HTERT RPE-1 (cell line): ENCODE results near the gene TSPAN3.

ENCODE experiments used
- in situ Hi-C: fragments of 300-500 bp; cut with MboI; formaldehyde crosslinking; loops from 4 replicates; pipeline ENCODE4 v1.14.3; 2020; ENCODE audit warnings: low sequenced_read_pairs

The TSPAN3 gene

DNA sequence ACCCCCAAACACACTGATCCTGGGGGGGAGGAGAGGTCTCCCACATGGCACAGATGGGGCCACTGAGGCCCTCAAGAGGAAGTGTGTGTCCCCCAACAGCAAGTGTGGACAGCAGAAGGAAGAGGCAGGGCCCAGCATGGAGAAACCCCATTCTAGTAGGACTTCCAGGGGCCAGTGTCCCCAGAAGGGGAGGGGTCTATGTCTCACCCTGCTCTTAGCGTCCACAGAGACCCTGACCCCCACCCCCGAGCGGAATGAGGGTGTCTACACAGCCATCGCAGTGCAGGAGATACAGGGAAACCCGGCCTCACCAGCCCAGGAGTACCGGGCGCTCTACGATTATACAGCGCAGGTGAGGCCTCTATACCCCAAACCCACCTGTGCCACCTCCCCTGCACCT is 35.3 kb downstream of the TSPAN3 start:
- in situ Hi-C loops, result no loop called here

DNA sequence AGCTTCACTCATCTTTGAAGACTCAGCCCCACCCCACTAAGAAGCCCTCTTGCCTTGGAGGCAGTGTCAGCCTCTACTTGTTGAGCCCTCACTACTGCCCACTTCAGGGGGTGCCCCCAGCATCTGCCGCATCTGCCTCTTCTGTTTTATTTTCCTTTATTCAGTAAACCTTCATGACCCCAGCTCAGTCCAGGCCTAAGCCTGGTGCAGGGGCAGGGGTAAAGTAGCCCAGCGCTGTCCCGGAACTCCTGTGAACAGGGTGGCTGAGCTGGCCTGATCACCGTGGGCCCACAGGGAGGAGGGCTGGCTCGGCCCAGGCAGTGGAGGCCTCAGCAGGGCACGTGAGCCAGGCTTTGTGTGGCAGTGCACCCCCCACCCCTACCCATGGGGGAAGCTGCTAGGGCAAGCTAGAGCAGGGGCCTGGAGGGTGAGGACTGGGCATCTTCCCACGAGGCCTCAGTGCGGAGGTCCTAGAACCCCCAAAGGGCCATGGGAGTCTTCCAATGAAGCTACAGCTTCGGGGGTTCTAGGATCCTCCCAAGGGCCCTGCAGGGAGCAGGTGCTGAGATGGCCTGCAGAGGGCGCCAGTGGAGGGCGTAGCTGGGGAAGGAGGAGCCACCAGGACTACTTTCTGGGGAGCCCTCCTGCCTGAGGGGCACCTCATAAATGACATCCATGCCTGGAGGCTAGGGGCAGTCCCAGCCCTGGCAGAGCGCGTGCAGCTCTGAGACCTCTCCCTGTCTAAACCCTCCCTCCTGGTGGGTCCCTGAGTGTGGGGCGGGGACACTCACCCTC is 36.0 kb downstream of the TSPAN3 start:
- in situ Hi-C loops, result no loop called here

DNA sequence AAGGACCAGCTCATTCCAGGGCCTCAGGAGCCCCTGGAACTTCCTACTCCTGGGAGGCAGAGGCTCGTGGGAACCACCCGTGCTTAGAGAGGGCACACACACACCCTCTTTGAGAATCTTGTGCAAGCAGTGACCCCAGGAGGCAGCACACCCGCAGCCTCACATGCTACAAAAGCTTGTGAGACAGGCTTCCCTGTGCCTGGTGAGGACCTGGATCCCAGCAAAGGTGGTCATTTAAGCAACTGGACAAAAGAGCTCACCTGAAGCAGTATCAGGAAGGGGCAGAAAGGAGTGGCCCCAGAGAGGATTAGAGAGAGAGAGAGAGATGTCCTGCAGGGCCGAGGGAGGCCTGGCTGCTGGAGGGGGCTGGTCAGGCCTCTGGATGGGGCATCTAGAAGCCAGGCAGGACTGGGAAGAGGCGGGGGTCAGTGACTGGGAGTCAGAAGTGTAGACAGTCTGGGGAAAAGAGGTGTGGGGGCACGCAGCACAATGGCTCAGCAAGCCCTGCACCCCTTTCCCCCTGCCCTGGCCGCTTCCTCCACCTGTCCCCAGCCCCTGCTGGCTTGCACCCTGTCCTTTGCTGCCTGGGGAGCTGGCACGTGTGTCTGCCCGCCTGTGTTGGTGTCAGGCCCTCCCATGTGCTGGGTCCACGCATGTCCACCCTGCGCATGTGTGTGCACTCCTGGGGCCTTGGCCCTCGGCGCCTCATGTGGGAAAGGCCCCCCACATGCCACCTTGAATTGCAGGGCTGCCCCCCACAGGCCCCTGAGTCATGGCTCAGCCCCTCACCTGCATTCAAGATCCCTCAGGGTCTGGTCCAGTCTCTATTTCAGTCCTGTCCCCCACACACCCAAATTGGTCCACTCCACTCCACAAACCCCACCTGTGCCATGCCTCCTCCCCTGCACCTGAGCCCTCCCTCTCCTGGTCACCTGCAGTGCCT is 36.9 kb downstream of the TSPAN3 start:
- in situ Hi-C loops, result no loop called here

DNA sequence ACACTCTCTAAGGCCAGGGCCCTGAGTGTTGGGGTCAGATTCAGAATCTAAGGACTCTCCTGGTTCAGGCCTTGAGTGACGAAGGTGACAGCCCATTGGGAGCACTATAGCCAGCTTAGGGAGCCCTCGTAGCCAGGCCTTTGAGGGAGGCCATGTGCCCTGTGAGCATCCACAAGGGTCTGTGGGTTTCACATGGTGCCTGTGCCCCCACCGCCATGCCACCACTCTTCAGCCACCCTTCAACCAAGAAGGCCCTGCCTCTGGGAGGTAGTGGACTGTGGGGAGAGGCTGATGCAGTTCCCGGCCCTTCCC is 37.5 kb downstream of the TSPAN3 start:
- in situ Hi-C loops, result no loop called here

DNA sequence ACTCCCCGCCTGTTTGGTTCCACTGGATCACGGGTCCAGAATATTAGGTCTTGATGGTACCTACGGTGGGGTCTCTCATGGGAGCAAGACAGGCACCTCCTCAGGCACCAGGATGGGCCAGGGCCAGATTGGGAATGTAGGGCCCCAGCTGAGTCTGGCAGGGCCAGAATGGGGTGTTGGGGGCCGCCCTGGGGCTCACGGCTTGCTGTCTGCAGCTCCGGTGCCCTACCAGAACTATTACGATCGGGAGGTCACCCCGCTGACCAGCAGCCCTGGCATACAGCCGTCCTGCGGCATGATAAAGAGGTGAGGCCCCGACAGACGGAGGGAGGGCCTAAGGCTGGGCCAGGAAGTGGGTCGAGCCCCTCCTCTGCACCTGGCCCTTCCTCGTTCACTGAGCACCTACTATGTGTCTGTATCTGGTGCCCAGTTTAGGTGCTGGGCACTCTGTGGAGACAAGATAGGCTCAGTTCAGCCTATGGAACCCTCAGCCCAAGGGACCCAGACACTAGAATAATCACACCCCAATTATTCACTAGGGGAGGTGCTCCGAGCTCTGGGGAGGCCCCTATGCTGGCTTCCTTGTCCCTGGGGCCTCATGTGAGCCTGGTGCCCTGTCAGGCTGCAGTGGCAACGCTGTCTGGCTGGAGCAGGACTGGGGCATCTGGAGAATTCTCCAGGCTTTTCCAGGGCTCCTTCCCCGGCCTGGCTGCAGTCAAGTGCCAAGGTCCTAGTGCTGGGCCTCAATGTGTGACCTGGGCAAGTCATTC is 38.1 kb downstream of the TSPAN3 start:
- in situ Hi-C loops, result no loop called here

DNA sequence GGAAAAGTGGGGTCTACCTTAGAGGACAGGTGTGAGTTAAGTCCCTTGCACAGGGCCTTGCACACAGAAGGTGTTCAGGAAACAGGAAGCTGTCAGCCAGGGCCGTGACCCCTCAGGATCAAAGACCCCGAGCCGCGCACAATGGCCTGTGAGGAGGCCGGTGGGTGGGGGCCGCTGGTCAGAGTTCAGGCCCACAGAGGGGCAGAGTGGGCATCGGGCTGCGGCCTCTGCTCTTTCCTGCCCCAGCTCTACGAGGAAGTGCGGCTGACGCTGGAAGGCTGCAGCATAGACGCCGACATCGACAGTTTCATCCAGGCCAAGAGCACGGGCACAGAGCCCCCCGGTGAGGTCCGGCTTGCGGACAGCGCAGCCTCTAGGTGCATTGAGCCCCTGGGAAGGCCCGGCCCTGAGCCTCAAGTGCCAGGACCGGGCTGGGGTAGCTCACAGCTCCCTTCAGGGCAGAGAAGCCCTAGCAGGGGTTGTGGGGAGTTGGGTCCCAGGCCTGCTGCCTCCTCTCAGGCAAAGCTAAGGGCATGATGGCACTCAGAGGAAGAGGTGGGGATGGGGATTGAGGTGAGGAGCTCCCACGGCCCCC is 38.8 kb downstream of the TSPAN3 start:
- in situ Hi-C loops, result no loop called here

DNA sequence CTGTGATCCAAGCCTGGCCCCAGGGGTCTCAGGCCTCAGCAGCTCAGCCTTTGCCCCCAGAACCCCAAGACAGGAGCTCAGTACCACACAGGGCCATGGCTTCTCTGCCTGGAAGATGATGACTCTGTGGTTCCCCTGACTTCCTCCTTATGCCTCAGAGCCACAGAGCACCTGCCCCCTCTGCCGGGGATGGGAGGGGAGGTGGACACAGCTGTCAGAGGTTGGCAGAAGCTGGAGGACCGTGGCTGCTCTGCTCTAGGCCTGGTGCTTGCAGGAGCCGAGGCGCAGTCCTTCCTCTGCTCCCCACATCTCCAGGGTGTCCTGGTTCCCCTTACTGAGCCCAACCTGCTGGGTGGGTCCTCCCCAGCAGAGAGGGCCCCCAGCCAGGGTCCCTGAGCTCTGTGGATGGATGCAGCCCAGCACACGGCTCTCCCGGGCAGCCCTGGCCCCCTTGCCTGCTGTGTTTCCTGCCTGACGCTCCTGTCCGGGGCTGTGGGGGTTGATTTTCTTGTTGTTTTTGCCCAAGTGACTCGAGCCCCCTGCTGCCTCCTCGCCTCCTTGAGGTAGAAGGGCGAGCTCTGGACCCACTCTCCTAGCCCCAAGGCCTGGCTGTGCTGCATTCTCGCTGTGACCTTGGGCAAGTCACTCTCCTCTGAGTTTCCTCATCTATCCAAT is 39.4 kb downstream of the TSPAN3 start:
- in situ Hi-C loops, result no loop called here

DNA sequence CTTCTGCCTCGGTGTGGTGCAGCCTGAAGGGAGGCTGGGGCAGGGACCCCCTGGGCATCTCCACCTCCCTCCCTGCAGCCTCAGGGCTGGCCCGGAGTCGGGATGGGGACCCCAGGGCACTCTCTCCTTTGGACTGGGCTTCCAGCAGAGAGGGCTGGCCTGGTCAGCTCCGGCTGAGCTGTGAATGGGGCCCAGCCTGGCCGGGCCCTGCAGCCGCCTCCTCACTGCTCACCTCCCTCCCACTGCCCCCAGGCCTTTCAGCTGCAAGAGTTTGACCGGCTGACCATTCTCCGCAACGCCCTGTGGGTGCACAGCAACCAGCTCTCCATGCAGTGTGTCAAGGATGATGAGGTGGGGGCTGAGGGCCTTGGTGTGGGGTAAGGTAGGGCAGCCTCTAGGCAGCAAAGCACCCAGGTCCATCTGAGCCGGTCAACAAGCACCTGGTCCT is 40.0 kb downstream of the TSPAN3 start:
- in situ Hi-C loops, result no loop called here

DNA sequence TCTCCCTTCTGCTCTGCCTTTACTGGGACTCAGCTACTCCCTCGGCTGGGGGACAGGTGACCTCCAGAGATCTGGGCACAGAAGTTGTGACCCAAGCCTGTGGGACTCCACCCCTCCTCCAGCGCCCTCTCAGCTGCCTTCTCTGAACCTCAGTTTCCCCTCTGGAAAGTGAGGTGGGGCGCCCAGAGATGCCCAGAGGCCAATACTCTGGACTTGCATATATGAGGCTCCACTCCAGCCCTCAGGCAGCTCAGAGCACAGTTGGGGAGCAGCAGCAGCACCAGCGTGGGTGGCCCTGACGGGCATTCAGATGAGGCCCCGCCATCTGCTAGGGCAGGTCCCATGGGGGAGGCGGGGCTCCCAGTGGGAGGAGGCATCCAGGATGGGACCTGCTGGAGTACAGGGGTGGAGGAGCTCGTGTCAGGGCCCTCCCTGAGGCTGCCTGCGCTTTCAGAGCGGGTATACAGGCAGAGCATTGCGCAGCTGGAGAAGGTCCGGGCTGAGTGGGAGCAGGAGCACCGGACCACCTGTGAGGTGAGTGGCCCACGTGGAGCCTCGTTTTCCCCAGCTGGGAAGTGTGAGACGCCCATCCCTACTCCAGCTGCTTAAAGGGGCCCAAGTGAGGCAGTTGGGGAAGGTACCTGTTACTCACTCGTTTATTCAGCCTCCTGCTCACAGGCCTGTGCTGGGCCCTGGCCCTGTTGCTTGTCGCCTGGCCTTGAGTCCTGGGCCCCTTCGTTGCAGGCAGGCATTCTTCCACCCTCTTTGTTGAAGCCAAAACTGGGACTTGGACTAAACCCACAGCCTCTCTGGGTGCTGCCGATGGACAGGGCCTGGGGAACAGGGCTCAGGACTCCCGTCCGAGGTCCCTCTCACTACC is 40.6 kb downstream of the TSPAN3 start:
- in situ Hi-C loops, result no loop called here

DNA sequence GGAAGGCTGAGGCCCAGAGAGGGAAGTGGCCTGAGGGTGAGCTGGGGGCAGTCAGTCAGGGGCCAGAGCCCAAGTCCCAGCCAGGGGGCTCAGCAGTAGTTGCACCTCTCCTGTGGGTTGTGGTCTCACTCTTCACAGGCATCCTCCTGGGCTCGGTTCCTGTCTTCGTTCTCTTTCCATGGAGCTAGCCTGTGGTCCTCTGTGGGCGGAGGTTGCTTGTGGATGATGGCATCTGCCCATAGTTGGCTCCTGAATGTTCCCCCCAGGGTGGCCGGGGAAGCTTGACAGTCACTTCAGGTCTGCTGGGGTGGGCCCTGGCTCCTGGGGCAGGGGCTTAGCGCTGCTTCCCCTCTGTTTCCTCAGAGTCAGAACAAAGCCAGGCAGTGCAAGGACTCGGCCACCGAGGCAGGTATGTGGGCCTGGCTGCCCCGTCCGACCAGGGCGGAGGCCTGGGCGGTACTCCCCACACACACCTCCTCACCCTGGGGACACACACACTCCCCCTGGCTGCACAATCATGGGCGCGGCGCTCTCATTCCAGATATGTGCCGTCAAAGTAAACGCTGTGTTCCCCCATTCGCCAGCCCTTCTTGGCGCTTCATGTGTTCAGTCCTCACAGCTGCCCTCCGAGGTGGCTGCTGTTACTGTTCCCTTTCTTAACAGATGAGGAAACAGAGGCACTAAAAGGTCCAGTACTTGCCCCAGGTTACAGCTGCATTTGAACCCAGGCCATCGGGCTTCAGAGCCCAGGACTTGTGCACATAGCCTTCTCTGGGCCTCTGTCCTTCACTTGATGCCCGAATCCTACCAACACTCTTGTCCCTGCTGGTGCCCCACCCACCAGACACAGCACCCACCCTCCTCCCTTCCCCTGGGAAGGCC is 41.5 kb downstream of the TSPAN3 start:
- in situ Hi-C loops, result no loop called here

DNA sequence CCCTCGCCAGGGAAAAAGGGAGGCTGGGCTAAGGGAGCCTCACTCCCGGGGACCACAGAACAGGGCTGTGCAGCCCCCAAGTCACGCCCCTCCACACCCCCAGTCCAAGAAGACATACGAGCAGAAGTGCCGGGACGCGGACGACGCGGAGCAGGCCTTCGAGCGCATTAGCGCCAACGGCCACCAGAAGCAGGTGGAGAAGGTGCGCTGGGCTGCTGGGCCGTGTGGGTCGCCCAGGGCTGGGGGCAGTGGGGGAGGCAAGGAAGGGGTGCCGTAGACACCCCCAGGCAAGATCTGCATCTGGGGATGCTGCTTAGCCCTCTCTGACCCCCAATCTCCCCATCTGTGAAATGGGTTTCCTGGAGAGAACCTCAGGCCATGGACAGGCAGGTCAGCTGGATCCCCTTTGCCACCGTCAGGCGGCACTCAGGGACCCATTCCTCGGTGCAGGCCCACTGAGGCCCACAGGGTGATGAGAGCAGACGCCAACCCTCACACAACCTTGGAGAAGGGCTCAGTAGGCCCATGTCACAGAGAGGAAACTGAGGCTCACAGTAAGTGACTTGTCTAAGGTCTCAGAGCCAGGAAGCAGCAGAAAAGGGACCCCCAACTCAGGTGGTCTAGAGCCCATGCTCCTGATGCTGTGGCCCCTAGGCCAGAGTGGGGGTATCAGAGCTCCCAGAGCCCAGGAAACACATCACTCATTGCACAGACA is 42.3 kb downstream of the TSPAN3 start:
- in situ Hi-C loops, result no loop called here

DNA sequence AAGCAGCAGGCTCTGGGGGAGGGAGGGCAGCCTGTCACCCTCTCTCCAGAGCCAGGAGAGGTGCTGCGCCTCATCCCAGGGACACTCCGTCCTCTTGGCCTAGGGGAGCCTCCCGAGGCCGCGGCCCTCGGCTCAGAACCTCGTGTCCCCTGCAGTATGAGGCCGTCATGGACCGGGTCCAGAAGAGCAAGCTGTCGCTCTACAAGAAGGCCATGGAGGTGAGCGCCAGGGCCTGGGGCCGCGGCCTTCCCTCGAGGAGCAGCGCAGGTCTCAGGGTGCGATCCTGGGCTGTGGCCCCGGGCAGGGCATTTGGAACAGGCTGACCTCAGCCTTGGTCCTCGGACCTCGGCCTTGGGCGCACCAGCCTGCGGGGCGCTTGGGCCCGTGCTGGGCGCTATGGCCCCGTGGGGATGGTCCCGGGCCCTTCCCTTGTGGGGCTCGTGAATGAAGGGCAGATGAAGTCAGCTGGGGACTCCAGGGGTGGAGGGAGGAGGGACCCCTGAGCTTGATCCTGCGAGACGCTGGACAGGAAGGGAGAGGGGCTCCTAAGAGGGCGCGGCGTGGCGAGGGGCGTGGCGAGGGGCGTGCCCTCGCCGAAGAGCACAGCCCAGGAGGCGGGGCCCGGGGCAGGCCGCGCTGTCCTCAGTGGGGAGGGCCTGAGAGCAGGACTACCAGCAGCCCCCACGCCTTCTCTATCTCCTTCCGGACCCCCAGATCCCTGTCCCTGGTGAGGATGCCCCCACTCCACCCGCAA is 43.0 kb downstream of the TSPAN3 start:
- in situ Hi-C loops, result no loop called here

DNA sequence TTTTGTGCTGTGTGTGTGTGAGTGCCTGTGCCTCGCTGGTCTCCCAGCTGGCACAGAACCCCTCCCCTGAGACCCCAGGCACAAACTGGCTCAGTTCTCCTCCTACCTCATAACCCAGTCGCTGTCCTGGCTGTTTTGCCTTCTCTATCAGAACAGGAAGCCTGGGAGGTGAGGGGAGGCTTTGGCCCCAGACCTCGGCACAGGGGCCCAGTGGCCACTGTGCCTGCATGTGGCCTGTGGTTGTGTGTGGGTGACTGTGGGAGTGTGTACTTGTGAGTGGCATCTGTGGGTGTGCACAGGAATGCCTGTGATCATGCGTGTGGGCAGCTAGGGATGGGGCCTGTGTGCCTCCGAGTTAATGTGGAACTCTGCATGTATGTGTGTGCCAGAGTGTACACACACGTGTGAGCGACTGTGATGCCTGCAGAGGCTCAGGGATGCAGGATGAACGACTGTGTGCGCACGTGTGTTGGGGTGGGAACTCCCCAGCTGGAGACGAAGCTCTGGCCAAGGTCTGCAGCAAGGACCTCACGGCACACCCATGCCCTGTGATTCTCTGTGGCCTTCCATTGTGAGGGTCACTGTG is 43.7 kb downstream of the TSPAN3 start:
- in situ Hi-C loops, result no loop called here

DNA sequence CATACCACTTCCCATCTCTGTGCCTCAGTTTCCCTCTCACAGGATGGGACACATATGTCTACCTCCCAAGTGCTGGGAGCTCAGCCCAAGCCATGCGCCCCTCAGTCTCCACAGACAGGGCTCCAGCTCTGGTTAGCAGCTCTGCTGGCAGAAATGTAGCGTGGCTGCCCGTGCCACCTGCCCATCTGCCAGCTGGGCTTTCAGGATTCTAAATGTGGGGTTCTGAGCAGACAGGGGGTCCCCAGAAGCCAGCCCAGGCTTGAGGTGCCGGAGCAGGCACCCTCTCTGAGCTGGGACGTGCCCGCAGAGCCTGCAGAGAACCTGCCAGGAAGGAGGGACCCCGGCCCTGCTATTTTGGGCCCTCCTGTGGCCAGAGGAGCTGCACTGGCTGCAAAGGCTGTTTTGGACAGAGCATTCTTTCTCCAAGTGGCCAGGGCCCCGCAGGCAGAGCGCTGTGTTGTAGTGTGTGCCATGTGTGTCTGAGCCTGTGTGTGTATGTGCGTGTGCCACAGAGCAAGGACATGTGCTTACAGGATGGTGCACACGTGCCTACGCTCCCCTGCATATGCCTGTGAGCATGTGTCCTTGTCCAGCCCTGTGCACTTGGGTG is 44.3 kb downstream of the TSPAN3 start:
- in situ Hi-C loops, result no loop called here

DNA sequence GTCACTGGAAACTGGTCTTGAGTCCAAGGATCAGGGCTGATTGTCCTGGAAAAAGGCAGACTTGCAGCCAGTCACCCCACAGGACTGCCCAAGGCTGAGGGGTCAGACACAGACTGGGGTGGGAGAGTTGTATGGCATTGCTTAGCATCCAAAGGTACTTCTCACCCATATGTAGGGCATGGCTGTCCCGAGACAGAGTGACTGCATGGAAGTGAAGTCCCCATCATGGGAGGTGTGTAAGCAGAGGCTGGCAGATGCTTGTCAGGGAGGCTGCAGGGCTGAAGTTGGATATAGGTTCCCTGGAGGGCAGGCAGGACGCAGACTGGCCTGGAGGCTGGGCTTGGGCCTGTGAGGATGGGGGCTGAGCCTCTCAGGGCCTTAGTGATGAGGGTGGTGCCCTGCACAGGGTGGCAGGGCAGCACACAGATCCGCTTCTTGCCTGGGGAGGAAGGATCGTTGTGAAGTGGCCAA is 44.9 kb downstream of the TSPAN3 start:
- in situ Hi-C loops, result no loop called here
